GM12878 (cell line): Measurements from ENCODE around the gene HSD17B12. TPM values are rescaled to one million over a fixed set of nuclear protein-coding genes. Genes with fewer than 3 reads are reported as not detected.

ENCODE experiments used
- ATAC-seq: fragments of 200-7000 bp; cut with Tn5 transposase; 3 replicates; pipeline ENCODE4 v1.9.1; 2020; ENCODE audit warnings: mild to moderate bottlenecking, moderate library complexity
- BruUV-seq: library from RNA; stranded (reverse); fragments of 400-500 nt; replicated peaks from 2 replicates; lab custom pipeline; 2021; lab: Mats Ljungman, UMichigan
- CTCF ChIA-PET: fragments of 300-600 bp; sonication (Branson Sonifier 250); formaldehyde crosslinking; extraction: SDS; loops from one replicate; lab custom pipeline; 2021; ENCODE audit warnings: inconsistent platforms; lab: Yijun Ruan, JAX
- POLR2A ChIA-PET: fragments of 350-600 bp; formaldehyde crosslinking; extraction: SDS; loops from one replicate; lab custom pipeline; 2021; ENCODE audit warnings: inconsistent platforms; lab: Charles Lee
- RAD21 ChIA-PET: fragments of 300-600 bp; sonication (Branson Sonifier 250); formaldehyde crosslinking; loops from one replicate; lab custom pipeline; 2023; ENCODE audit warnings: antibody characterized with exemption; ENCODE audit not compliant: unreplicated experiment; lab: Charles Lee
- SMC1A ChIA-PET: fragments of 300-600 bp; sonication (Branson Sonifier 250); formaldehyde crosslinking; loops from one replicate; lab custom pipeline; 2023; ENCODE audit not compliant: unreplicated experiment, uncharacterized antibody; lab: Charles Lee
- DNase-seq: peaks from one replicate; pipeline ENCODE4 v3.0.0-alpha.2; 2011; ENCODE audit warnings: low read depth, low spot score
- FAIRE-seq: peaks from 3 replicates; lab custom pipeline; 2011; peaks lifted over from hg19 to GRCh38; lab: Jason Lieb, UNC
- H2AFZ ChIP-seq: 2 replicates; pipeline ENCODE4 v1.6.0; 2011; ENCODE audit warnings: low read depth, low read length, control low read depth; ENCODE audit not compliant: control insufficient read depth
- H3K27ac ChIP-seq: 2 replicates; pipeline ENCODE4 v1.5.1; 2011; ENCODE audit warnings: control low read depth; ENCODE audit not compliant: control insufficient read depth, insufficient read depth
- H3K27me3 ChIP-seq, 2 experiments: replicated peaks in 1 of 2; 2 replicates each; pipeline versions ENCODE4 v1.6.0 to v1.6.1; 2011; ENCODE audit warnings: low read length in 1 of 2; ENCODE audit not compliant: control insufficient read depth in 2 of 2, insufficient read depth in 2 of 2
- H3K36me3 ChIP-seq, 2 experiments: 2 replicates each; pipeline ENCODE4 v1.5.1; 2011; ENCODE audit warnings: low read length in 1 of 2; ENCODE audit not compliant: control insufficient read depth in 2 of 2, insufficient read depth in 2 of 2
- H3K4me1 ChIP-seq: 2 replicates; pipeline ENCODE4 v1.6.1; 2011; ENCODE audit warnings: mild to moderate bottlenecking, low read length, moderate library complexity, mixed read lengths; ENCODE audit not compliant: control insufficient read depth, insufficient read depth
- H3K4me2 ChIP-seq: 2 replicates; pipeline ENCODE4 v1.6.0; 2011; ENCODE audit warnings: control low read depth; ENCODE audit not compliant: control insufficient read depth, insufficient read depth
- H3K4me3 ChIP-seq: fragments of 200-600 bp; sonication (generic); 2 replicates; pipeline ENCODE4 v1.5.1; 2016
- H3K79me2 ChIP-seq: 2 replicates; pipeline ENCODE4 v1.6.0; 2011; ENCODE audit warnings: low read length; ENCODE audit not compliant: control insufficient read depth, insufficient read depth
- H3K9ac ChIP-seq: 2 replicates; pipeline ENCODE4 v1.8.0; 2011; ENCODE audit warnings: low read length, control low read depth, mixed read lengths; ENCODE audit not compliant: control insufficient read depth, insufficient read depth
- H3K9me3 ChIP-seq: replicated peaks from 3 replicates; pipeline ENCODE4 v1.5.1; 2011; ENCODE audit warnings: mild to moderate bottlenecking, low read length; ENCODE audit not compliant: control insufficient read depth, insufficient read depth
- H4K20me1 ChIP-seq: 2 replicates; pipeline ENCODE4 v1.6.0; 2011; ENCODE audit not compliant: control insufficient read depth, insufficient read depth
- CTCF ChIP-seq, 3 experiments: IDR thresholded peaks in 2 of 3; conservative IDR thresholded peaks in 1 of 3; 2 replicates each; pipeline ENCODE4 v1.5.1; 2011; ENCODE audit warnings: low read depth in 3 of 3, low read length in 3 of 3, mild to moderate bottlenecking in 3 of 3, control low read depth in 2 of 3, moderate library complexity in 2 of 3, inconsistent platforms in 1 of 3, mixed read lengths in 1 of 3; ENCODE audit not compliant: control insufficient read depth in 2 of 3, insufficient read depth in 1 of 3; ENCODE audit errors: extremely low read depth in 1 of 3
- CUX1 ChIP-seq: IDR thresholded peaks from 2 replicates; pipeline ENCODE4 v1.6.1; 2012; ENCODE audit warnings: improper control_type of control experiment, low read depth, low read length; ENCODE audit not compliant: insufficient replicate concordance
- FOXM1 ChIP-seq: IDR thresholded peaks from 2 replicates; pipeline ENCODE4 v1.6.1; 2012; ENCODE audit warnings: low read depth, mild to moderate bottlenecking, inconsistent platforms, low read length, moderate library complexity
- RAD51 ChIP-seq: fragments of 450-650 bp; IDR thresholded peaks from 2 replicates; pipeline ENCODE4 v1.6.1; 2016; ENCODE audit warnings: moderate library complexity, mild to moderate bottlenecking, inconsistent platforms
- WGBS: methylation state at CpG from one replicate; pipeline ENCODE4 v1.1.6; 2016; ENCODE audit warnings: low lambda C conversion rate; ENCODE audit not compliant: insufficient replicate concordance, insufficient coverage; ENCODE audit errors: missing lambda C conversion rate; 5-methylcytosine and 5-hydroxymethylcytosine counted together
- in situ Hi-C: fragments of 300-500 bp; cut with MboI; formaldehyde crosslinking; loops from 9 replicates; pipeline ENCODE4 v1.14.3; 2018; ENCODE audit warnings: mixed read lengths
- intact Hi-C: fragments of 100-400 bp; cut with micrococcal nuclease; formaldehyde crosslinking; loops from one replicate; pipeline ENCODE4 v1.14.2; 2022; ENCODE audit not compliant: unreplicated experiment
- polyA plus RNA-seq, 11 experiments: library from polyadenylated mRNA; depleted of rRNA in 4 of 11; unstranded in 6 of 11; stranded (reverse) in 5 of 11; fragments of >200 nt; fragmentation: Nextera tagmentation in 4 of 11; fragmentation: Illumina TruSeq in 1 of 11; extraction: Ambion mirVana in 4 of 11; extraction: Trizol in 1 of 11; gene quantifications; 1 replicate in 1 of 11; 2 replicates in 10 of 11; pipeline versions ENCODE4 v1.2.1 to v1.2.3, GENCODE V29; 2011 to 2016; ENCODE audit warnings: inconsistent platforms in 2 of 11, missing spikeins in 2 of 11, low read depth in 1 of 11
- total RNA-seq, 4 experiments: library from RNA; depleted of rRNA in 3 of 4; stranded (reverse); fragments of >200 nt in 3 of 4; fragmentation: Illumina TruSeq in 1 of 4; extraction: Trizol in 1 of 4; gene quantifications; 2 replicates each; pipeline versions ENCODE4 v1.2.1 to v1.2.3, GENCODE V29; 2013 to 2021

Gene HSD17B12
- total and polyA plus RNA-seq, 10 of the 15 experiments (the other 5 are each of a cell fraction or from before 2014, with no cell fraction given), result 23.6 to 88.0 (median 64.7) TPM

GRCh38 chr11:43823851-43824250, 143.3 kb downstream of the HSD17B12 start (continued):
- TF ChIP-seq CUX1, result no peak
- TF ChIP-seq FOXM1, result no peak

- FAIRE-seq (no peak), ATAC-seq (no peak), DNase-seq (no peak)
- H2AFZ ChIP-seq, result no peak overlapping the region
- TF ChIP-seq RAD51, result no peak
- peak; percentile 36 to 57 (median 41) for TF ChIP-seq CTCF (IDR thresholded peaks at IDR 0.05 in 2 of 3, conservative IDR thresholded peaks at IDR 0.05 in 1 of 3; ENCODE audit: control insufficient read depth in 2 of 3, extremely low read depth in 1 of 3, insufficient read depth in 1 of 3, low read depth in 3 of 3, low read length in 3 of 3)
- H3K9me3 ChIP-seq, result no peaks in the 10 kb centered on the region; the same call in 2 of the 3 replicates
- no peaks in the 10 kb centered on the region for H3K79me2 ChIP-seq
- POLR2A ChIA-PET, result interaction anchor here (0.6 kb wide), 1 partner anchor 267 kb away, joined by 3 read pairs; no protein-coding TSS in a partner anchor
- no peak overlapping the region for H3K9ac ChIP-seq
- SMC1A ChIA-PET, result interaction anchor here (0.8 to 1.9 kb wide), 8 partner anchors 8 to 253 kb away, joined by 3 to 17 read pairs (median 3); no protein-coding TSS in a partner anchor
- H3K27me3 ChIP-seq, result no peaks in the 10 kb centered on the region
- H3K4me1 ChIP-seq, result no peaks in the 10 kb centered on the region
- BruUV-seq, result no TSS peak
- WGBS, result 72% methylated on average over 5 of the region's 5 CpGs
- no peak overlapping the region for H3K4me2 ChIP-seq
- H3K36me3 ChIP-seq, result peaks cover 0 to 2% of the 10 kb centered on the region in 2 experiments; a peak in 1 of 4 replicates
- H3K4me3 ChIP-seq, result no peak overlapping the region
- RAD21 ChIA-PET, result interaction anchor here (1.2 kb wide), 1 partner anchor 27 kb away, joined by 6 read pairs; no protein-coding TSS in a partner anchor
- in situ Hi-C loops, result no loop called here
- intact Hi-C loops, result no loop called here
- no peak overlapping the region for H3K27ac ChIP-seq
- CTCF ChIA-PET, result interaction anchor here (0.6 to 4.4 kb wide), 23 partner anchors 10 to 152 kb away, joined by 3 to 45 read pairs (median 4); no protein-coding TSS in a partner anchor
- no peaks in the 10 kb centered on the region for H4K20me1 ChIP-seq
These were observed 144.8 kb downstream of the HSD17B12 start for GRCh38 chr11:43825217-43825816.
